Activated CD8-positive, alpha-beta memory T cell treated with anti-CD3 and anti-CD28 coated beads for 48 hours (primary cell): ENCODE results near the gene MTF1.

Source experiments
- DNase-seq, 3 experiments: peaks; one replicate each; pipeline ENCODE4 v3.0.0-alpha.2; 2020; ENCODE audit warnings: low read depth in 2 of 3, low spot score in 2 of 3

The MTF1 gene

DNA sequence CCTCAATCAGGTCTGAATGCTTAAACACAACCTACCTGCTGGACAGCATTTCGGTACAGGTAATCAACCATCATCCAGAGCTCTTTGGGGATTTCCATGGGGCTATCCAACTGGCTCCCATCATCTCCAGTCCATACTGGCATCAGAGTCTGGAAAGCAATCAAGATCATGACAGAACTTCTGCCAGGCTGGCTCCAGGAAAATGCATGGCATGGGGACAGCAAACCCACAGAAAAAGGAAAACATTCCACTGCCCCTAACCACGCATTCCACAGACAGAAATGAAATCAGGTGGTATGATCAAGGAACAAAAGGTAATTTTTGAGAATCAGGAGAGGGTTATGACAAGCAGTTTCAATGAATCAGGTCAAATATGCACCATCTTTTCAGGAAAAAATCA, 9.1 kb upstream of the MTF1 start:
- DNase-seq = no peak

DNA sequence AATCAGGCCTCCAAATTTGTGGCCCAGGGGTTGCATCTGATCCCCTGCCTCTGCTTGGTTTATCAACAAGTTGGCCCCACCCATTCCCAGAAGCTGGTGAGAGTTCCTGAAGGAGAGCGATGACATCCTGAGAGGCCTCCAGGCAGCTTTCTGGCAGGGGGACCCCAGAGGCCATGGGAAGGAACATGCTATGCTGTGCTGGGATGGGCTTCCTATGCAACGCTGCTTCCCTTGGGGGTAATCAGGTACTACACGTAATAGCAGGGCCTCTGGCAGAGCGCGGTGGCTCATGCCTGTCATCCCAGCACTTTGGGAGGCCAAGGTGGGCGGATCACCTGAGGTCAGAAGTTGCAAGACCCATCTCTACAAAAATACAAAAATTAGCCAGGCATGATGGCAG, 8.4 kb upstream of the MTF1 start:
- DNase-seq = no peak

DNA sequence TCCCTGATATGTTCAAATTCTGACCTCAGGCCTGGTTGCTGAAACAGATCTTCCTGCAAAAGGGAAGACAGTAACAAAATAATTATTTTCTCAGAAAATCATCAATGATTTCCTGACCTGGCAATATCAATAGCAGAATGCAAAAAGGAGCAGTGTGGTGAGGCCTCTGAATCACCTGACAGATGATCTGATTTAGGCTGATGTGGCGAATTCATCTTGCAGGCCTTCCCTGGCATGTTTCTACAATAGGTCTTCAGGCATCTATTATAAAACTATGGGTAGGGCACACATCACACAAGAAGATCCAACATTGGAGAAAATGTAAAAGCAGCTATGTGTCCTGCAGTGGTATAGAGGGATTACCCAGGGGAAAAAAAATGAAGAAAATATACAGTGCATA, 7.1 kb upstream of the MTF1 start:
- no peak for DNase-seq

DNA sequence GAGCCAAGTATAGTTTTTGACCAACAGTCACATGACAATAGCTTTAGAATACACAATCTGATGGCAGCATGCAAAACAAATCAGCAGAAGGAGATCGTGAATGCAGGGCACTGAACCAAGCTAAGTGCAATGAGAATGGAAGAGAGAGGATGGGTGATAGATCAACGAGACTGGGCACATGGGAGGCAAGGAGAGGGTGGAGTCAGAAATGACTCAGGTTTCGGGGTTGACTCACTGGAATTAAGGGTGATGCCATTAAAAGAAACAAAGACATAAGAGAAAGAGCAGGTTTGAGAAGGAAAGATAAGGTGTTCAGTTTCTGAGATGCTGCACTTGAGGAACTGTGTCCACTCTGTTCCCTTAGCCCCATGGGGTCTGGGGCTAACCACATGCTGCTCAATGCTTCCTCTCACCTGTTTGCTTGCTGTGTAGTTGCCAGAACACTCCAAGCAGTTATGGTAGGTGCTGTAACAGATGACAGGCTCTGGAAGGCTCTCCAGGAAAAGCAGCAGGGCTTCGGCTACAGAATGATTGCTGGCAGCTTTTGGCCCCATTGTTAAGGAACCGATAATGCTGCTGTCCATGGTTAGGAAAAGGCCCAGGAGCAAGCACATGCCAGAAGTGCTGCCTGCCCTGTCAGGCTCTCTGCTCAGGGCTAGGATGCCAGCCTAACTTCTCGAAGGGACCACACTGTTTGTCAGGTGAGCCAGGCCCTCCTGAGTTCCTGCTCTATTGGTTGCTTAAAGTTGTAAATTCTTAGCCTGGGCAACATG, 6.1 kb upstream of the MTF1 start:
- no peak for DNase-seq

DNA sequence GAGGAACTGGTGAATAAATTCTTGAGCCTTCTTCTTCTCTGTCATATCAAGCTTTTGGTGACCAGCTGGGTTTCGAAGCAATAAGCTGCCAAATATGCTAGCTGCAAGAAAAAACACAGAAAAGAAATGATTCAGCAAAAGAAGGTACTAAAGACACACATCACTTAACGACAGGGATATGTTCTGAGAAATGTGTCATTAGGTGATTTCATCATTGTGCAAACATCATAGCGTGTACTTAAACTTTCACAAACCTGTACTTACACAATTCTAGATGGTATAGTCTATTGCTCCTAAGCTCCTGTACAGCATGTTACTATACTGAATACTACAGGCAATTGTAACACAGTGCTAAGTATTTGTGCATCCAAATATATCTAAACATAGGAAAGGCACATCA, 2.9 kb upstream of the MTF1 start:
- DNase-seq = no peak

DNA sequence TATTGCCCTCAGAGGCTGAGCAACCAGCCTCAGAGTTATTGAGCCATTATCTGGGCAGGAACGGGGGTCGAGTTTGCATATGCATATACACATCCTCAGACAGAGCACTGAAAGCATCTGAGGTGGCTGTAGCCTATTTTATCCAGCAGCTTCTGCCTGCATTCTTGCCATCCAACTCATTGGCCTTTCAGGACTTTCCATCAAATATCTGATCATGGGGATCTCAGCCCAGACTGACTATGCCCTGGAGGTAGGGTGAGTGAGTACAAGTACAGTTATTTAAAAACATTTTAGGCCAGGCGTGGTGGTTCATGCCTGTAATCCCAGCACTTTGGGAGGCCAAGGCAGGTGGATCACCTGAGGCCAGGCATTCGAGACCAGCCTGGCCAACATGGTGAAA, 1.8 kb upstream of the MTF1 start:
- no peak for DNase-seq

DNA sequence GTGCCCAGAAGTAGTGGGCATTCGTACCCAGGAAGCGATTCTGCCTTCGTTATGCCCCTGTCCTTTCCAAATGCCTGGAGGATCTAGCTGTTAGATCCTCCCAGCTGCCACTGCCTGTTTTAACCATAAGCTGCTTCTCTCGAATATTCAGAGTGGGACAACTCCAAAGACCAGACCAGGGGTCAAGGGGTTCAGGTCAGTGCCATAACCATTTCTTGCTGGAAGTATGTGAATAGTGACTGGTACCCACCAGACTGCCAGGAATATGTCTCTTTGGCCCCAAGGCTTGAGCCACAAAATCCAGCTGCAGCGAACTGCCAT, 914 bp upstream of the MTF1 start:
- DNase-seq = no peak

DNA sequence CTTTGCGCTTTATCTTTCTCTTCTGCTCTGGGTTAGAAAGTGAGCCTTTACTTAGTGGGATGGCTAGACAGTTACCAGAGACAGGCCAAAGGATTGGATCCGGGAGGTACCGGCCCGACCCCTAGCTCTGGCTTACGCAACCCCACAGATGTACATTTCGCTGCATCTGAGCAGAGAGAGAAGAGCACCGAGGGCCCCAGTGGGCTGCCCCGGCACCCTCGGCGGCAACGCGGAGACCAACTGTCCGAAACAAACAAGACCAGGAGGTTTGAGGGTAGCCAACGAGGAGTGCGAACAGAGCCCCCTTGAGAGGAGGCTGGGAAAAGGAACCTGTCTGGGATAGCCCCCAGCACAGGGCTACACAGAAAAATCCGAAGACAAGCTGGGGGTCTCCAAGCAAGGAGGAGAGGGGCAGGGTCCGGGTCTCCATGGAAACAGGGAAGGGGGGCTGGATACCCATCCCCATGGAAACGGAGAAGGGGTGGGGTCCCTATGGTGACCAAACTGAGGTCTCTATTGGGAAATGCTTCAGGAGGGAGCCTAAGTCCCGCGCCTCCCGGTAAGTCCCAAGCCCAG, 373 bp downstream of the MTF1 start:
- no peak for DNase-seq

DNA sequence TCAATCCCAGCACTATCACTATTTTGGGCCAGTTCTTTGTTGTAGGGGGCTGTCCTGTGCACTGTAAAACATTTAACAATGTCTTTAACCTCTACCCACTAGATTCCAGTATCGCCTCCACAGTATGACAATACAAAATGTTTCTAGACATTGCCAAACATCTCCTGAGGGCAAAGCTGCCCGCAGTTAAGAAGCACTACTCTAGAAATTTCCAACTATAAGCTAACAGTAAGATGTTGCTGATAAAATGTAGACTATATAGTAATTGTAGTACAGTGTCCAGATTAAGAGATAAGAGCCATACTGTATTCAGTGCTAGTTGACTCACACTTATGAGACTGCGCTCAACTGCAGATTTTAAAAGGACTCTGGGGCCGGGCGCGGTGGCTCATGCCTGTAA, 5.0 kb downstream of the MTF1 start:
- no peak for DNase-seq

DNA sequence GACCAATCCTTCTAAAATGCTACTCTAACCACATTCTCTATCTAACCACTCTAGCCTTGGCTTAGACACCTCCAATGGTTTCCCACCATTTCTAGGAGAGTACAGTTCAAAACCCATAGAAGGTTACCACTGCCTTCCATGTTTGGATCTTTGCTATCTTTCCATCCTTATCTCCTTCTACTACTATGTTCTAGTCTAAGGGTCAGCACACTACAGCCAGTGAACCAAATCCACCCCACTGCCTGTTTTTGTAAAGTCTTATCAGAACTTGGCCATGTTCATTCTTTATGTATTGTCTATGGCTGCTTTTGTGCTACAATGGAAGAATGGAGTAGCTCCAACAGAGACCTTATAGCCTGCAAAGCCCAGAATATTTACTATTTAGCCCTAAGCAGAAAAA, 6.2 kb downstream of the MTF1 start:
- DNase-seq = no peak

DNA sequence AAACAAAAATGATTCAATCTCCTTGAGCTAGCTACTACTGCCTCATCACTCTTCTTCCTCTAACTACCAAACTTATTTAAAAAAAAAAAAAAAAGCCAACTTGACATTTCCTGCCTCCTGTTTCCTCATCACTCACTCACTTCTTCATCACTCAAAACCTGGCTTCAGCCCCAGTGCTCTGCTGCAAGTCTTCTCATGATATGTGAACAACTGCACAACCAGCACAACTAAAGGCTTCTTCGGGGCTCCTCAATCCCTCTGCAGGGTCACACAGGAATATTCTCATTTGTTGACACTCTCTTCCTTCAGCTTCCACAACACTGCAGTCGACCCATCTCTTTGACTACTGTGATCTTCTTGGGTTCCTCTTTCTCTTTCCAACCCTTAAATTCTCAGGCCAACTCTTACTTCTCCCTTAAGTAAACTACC, 7.6 kb downstream of the MTF1 start:
- DNase-seq = no peak

DNA sequence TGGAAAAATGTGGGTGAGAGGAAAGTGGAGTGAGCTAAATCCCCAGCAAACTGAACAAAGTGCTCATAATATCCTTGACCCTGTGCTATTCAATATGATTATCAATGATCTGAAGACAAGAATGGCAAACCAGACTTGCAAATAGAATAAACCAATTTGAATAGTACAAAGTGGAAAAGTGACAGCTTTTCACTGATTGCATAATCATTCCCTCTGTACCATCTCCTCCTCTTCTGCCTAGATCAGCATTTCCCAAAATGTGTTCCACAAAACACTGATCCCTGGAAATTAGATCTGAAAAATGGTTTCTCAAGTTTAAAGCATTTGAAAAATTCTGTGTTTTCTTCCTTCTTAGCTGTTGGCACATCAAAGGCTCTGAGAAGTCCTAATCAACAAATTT, 8.1 kb downstream of the MTF1 start:
- DNase-seq = no peak

DNA sequence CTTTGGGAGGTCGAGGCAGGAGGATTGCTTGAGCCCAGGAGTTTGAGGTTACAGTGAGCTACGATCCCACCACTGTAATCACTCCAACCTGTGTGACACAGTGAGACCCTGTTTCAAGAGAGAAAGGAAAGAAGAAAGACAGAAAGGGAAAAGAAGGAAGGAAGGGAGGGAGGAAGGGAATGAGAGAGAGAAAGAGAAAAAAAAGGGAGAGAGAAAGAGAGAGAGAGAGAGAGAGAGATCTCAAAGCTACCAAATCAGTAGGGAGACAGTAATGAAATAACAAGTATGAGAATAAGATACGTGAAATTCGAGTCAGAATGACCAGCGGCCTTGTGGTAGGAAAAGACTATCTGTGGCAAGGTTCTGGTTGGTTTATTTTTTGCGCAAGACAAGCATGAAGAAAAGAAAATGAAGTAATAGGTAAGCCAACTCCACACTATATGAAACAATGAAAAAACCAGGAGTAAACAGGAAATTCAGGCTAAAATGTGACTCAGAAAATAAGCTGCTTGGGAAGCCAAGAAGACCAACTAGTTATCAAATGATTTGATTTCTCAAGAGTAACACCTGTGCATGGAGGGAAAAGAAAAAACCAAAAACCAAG, 8.9 kb downstream of the MTF1 start:
- DNase-seq = no peak

DNA sequence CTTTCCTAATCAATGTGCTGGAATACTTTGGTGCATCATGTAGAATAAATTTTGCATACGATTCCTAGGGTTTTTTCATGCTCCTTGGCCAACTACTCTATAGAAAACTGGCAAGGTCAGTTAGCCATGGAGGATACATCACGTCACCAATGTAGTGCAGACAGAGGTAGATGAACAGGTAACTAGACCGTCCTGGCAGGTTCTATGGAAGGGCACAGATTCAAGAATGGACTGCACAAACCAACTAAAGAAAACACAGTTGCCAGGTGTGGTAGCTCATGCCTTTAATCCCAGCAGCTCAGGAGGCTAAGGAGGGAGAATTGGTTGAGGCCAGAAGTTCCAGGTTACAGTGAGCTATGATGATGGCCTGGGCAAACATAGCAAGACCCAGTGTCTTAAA, 9.9 kb downstream of the MTF1 start:
- DNase-seq = no peak

DNA sequence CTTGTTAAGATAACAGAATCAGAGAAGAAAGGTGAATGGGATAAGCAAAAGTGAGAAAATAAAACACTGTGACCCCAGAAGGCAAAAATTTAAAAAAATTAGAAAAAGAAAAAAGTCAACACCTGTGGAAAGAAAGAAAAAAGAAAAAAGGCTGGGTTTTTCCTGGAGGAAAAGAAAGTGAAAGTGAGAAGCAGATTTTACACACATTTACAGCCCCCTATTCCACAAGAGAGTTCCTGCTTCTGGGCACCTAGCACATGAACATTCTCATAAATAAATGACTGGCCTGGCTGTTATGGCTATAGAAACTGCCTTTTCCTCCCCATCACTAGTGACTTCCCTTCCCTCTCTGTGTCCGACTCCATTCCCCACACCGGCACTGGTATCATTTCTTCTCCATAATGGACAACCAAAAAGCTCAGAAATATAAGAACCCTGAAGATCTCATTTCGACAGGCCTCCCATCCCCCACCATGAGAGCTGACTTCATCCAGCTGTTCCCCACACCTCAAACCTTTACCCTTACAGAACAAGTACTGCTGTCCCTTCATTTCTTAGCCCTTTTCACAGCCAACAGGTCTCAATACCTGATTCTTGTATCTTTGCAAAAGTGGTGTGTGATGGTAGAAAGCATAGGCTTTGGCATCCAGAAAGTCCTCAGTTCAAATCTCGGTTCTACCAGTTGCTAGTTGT, 12.6 kb downstream of the MTF1 start:
- DNase-seq = no peak

DNA sequence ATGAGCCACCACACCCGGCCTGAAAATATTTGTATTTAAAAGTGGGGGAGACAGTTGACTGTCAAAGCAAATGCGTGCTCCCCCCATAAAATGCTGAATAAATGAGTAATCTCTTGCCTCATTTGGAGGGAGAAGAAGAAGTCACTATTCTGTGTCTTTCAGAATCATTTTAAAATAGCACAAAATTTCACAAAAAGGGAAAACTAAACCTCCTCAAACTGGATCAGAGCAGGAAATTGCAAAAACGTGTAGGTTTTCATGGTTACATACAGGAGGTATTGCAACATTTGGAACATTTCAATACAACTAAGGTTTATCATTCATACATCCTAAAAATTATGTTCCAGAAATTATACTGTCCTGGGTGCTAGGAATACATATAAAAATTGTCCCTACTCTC, 13.6 kb downstream of the MTF1 start:
- no peak for DNase-seq

DNA sequence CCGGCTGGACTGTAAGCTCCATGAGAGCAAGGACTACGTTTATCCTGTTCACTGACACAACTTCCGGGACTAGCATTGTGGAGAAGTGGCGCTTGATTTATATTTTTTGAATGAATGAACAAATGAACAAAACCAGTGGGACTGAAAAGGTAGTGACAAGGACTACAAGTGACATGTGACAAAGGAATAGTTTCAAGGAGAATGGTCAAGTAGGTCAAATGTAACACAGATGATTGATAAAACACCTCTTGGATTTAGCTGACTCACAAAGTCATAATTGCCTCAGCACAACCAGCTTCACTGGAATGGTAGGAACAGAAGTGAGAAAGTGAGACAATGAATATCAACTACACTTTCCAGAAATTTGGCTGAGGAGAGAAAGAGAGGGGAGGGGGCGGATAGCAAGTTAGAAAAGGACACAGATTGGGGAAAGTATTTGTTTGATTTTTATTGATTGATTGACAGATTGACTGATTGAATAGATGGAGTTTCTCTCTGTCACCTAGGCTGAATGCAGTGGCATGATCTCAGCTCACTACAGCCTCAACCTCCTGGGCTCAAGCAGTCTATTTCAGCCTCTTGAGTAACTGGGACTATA, 14.2 kb downstream of the MTF1 start:
- no peak for DNase-seq

DNA sequence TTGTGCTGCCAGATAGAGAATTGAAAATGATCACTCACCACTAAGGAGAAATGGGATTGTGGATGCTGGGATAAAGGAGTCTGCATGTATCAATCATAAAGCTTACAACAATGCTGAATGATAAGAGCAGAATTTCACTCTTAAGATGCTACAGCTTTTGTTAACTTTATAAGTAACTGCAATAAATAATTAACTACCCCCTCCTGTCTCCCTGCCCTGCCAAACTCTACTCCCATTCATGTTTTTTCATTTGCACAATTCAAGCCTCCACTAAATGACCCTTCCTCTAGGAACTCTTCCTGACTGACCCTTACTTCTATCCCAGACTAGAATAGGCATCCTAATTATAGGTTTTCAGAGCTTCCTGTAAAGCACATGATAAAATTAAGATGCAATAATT, 14.9 kb downstream of the MTF1 start:
- no peak for DNase-seq

DNA sequence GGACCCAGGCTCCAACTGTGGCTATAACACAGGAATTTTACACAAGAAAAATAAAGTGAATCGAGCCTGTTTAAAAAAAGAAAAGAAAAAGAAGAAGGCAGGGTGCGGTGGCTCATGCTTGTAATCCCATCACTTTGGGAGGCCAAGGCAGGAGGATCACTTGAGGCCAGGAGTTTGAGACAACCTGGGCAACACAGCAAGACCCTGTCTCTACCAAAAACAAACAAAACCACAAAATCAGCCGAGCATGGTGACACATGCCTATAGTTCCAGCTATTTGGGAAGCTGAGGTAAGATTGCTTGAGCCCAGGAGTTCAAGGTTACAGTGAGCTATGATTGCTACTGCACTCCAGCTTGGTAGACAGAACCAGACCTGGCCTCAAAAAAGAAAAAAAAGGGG, 17.7 kb downstream of the MTF1 start:
- no peak for DNase-seq

DNA sequence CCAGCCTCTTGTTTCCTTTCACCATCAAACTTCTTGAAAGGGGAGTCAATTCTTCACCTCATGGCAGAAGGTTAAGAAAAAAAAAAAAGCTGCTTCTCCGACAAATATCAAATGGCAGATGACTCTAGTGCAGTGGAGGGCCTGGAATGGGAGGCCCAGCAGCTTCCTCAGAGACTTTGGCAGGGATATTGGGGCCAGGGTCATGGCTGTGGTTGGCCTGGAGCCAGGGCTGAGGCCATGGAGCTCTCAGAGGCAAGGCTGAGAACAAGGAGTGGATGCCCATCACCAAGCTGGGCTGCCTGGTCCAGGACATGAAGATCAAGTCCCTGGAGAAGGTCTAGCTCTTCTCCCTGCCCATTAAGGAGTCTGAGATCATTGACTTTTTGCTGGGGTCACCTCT, 18.7 kb downstream of the MTF1 start:
- no peak for DNase-seq

DNA sequence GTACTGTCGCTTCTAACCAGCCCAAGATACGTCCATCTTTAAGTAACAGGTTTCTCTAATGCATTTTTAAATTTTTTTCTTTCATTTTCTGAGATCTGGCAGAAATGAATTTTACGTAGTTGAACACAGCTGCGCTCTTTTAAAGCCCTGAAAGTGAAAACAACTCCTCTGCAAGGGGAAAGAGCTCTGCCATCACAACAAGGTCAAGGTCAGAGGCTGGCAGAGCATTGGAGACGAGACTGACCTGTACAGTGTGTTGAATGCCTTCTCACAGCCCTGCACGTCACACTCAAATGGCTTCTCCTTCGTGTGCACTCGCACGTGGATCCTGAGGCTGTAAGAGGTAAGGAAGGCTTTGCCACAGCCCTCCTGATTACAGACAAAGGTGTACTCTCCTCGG, 19.7 kb downstream of the MTF1 start:
- DNase-seq = no peak

DNA sequence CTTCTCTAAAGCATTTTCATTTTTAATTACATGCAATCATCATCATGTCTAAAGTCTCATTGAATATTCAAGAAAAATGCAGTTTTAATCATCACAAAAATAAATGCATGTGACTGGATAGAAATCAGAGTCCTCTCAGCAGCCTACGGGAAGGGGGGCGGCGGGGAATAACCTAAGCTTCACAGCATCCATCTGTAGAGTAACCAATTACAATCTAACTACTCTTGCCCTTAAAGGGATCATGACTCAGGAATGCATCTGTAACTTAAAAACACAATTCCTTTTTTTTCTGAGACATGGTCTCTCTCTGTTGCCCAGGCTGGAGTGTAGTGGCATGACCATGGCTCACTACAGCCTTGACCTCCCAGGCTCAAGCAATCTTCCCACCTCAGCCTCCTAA, 22.6 kb downstream of the MTF1 start:
- no peak for DNase-seq
